GM12801 (cell line): ENCODE results near the gene SOBP.

Experiments used
- TF ChIP-seq, protein P1 (sequence below): IDR thresholded peaks from one replicate; pipeline ENCODE4 v1.5.1; 2011; ENCODE audit warnings: control low read depth; ENCODE audit not compliant: insufficient read length; ENCODE audit errors: extremely low read depth

Gene SOBP

DNA sequence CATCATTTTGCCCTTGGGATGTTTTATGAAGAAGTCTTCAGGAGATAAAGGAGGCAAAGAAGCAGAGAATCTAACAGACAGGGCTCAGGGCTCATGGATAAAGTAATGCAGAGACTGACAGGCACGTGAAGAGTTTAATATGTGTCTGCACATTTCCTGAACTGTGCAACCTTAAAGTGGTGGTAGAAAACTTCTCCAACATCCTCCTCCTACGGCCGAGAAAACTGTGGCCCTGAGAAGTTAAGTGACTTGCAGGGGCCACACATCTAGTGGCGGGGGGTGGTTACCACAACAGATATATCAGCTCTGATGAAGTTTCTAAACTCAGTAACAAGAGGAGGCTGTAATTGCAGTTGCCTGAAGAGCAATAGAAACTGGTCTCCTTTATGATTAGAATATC is 61.0 kb downstream of the SOBP start:
- TF ChIP-seq, protein P1, sequence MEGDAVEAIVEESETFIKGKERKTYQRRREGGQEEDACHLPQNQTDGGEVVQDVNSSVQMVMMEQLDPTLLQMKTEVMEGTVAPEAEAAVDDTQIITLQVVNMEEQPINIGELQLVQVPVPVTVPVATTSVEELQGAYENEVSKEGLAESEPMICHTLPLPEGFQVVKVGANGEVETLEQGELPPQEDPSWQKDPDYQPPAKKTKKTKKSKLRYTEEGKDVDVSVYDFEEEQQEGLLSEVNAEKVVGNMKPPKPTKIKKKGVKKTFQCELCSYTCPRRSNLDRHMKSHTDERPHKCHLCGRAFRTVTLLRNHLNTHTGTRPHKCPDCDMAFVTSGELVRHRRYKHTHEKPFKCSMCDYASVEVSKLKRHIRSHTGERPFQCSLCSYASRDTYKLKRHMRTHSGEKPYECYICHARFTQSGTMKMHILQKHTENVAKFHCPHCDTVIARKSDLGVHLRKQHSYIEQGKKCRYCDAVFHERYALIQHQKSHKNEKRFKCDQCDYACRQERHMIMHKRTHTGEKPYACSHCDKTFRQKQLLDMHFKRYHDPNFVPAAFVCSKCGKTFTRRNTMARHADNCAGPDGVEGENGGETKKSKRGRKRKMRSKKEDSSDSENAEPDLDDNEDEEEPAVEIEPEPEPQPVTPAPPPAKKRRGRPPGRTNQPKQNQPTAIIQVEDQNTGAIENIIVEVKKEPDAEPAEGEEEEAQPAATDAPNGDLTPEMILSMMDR, result no peak

DNA sequence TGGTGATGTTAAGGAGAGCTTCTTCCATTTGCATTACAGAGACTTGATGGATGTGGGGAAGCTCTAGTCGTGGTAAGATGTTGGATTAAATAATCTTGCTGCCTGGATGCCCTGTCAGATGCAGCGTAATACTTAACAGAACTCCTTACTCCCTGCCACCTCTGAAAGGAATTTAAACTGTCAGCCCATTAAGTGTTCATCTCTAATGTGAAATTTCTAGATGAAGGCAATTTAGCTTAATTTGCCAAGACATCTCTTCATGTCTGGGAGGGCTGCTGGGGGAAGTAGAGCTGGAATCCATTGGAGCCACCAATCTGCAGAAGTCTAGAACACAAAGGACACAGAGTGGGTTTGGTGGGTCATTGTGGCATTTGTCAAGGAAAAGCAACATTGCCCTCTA is 64.4 kb downstream of the SOBP start:
- TF ChIP-seq, protein P1, result no peak

DNA sequence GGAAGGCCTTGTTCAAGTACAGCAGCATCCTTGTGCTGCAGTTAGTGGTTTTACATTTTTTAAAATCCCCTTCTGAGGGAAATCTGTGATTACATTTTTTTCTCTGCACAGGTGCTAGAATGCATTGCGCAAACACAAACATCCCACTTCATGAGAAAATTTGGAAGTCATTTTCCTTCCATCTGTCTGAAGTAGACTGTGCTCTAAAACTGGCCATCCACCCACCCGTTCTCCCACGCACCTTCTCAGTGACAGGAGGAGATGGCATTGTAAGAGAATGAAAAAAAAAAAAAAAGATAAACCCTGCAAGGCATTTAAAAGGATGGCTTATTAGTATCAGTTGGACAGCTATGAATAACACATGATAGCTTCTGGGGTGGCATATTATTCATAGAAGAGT is 65.0 kb downstream of the SOBP start:
- TF ChIP-seq, protein P1, result no peak

DNA sequence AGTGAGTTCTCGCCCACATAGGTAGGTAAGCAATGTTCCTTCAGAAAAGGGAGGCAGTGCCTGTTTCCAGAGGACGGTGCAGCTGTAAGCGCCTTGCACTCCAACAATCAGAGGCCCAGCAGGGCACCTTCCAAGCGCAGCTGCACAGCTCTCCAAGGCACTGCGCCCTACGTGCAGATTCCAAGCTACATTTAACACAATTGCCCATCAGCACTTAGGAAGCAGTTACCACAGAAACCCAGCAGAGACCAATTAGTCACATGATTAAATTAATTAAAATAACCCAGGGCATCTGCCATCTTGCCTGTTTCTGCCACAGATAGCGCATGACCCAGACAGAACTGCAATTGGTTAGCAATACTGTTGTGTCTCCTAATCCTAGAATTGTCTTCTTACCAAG is 65.5 kb downstream of the SOBP start:
- TF ChIP-seq, protein P1, result no peak

DNA sequence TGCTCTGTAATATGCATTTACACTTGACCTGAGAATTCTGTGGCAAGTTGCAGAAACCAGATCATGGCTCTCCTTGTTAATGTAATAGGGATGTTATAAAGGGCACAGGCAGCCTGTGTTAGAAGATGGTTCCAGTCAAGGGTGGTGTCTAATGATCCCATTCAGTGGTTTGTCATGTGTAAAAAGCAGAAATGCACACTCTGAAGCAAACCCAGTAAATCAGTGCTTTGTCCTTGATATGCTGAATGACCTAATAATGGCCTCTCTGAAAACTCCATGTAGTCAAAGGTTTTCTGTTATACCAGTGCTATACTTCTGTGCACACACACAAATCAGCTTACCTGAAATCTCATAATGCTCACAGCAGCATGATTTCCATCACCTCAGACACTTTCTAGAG is 66.2 kb downstream of the SOBP start:
- TF ChIP-seq, protein P1, result no peak

DNA sequence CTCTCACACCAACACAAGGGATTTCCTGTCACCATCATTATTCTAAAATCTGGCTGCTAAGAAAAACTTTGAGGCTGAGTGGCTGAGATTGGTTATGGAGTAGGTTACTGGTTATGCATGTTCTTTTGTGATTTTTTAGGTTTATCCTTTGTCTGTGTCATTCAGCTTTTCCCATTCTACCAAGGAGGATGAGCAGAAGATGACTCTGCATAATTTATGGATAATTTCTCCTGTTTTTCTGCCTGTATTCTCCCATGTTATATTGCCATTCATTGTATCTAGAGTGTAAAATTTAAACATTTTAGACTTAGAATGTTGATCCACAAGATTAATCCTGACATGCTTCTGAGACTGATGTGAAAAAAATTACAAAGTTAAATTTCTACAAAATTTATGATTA is 67.8 kb downstream of the SOBP start:
- TF ChIP-seq, protein P1, result no peak

DNA sequence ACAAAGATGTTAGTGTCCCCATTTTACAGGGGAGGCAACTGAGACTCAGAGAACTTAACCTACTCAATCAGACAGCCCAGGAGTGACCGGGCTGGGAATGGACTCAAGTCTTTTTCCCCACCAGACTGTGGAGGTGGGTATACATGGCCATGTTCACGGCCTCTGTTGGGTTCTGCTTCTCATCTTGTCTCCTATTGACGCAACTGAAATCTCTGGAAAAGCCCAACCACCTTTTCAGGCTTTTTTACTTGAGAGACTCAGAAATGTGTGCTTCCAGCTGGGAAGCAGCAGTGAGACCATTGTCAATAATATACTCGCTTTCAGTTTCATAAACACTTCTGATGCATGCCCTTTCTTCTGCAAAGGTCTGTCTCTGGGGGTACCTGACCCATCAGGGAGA is 70.7 kb downstream of the SOBP start:
- TF ChIP-seq, protein P1, result no peak

DNA sequence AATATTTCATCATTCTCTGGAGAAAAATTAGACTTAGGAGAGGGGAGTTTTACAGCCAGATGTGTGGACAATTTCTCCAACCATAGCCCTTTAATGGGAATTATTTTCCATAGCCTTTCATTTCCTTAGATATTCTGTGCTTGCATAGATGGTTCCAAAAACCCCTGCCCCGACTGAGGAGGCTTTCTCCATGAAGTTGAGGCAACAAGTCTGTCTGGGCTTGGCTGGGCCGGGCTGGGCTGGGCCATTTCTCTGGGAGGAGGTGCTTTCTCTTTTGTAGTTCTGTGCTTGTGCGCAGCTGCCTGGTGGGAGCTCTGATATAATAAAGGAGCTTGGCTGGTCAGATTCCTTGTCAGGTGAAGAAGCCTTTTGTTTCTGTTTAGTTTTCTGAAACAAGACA is 71.4 kb downstream of the SOBP start:
- TF ChIP-seq, protein P1, result no peak
